SK-N-SH treated with all-trans-retinoic acid at 6 μM for 48 hours (cell line): ENCODE measurements around the gene FGFRL1.

Experiments used
- ATAC-seq: fragments of 200-7000 bp; cut with Tn5 transposase; 3 replicates; pipeline ENCODE4 v1.9.1; 2020; ENCODE audit warnings: mild to moderate bottlenecking, moderate library complexity
- ARNTL ChIP-seq: fragments of 450-650 bp; formaldehyde crosslinking; IDR thresholded peaks from 2 replicates; pipeline ENCODE4 v1.5.0; 2020; ENCODE audit warnings: low read depth, mild to moderate bottlenecking, moderate library complexity, borderline replicate concordance
- BACH2 ChIP-seq: fragments of 250-450 bp; sonication (Bioruptor Pico); IDR thresholded peaks from 2 replicates; pipeline ENCODE4 v1.9.0; 2021; ENCODE audit warnings: mild to moderate bottlenecking, borderline replicate concordance
- CREB5 ChIP-seq: fragments of 250-450 bp; sonication (Bioruptor Pico); IDR thresholded peaks from 2 replicates; pipeline ENCODE4 v1.5.1; 2020; ENCODE audit warnings: low read depth, mild to moderate bottlenecking, moderate library complexity
- CSDC2 ChIP-seq: fragments of 250-450 bp; sonication (Bioruptor Pico); IDR thresholded peaks from 2 replicates; pipeline ENCODE4 v1.5.0; 2020; ENCODE audit warnings: mild to moderate bottlenecking, moderate library complexity
- ESRRG ChIP-seq: fragments of 250-450 bp; sonication (Bioruptor Pico); IDR thresholded peaks from 2 replicates; pipeline ENCODE4 v1.6.1; 2021; ENCODE audit warnings: mild to moderate bottlenecking
- GLIS3 ChIP-seq: fragments of 250-450 bp; sonication (Bioruptor Pico); IDR thresholded peaks from 2 replicates; pipeline ENCODE4 v1.5.0; 2020; ENCODE audit warnings: mild to moderate bottlenecking, moderate library complexity
- ISL1 ChIP-seq: fragments of 250-450 bp; sonication (Bioruptor Pico); IDR thresholded peaks from 2 replicates; pipeline ENCODE4 v2.1.2; 2022; ENCODE audit warnings: mild to moderate bottlenecking, moderate library complexity
- OSR1 ChIP-seq: fragments of 250-450 bp; sonication (Bioruptor Pico); IDR thresholded peaks from 2 replicates; pipeline ENCODE4 v1.8.0; 2022; ENCODE audit warnings: moderate library complexity, mild to moderate bottlenecking, inconsistent platforms
- PATZ1 ChIP-seq: fragments of 250-450 bp; sonication (Bioruptor Pico); IDR thresholded peaks from 2 replicates; pipeline ENCODE4 v1.8.0; 2020; ENCODE audit warnings: mild to moderate bottlenecking, moderate library complexity, borderline replicate concordance
- POU6F1 ChIP-seq: fragments of 250-450 bp; sonication (Bioruptor Pico); IDR thresholded peaks from 2 replicates; pipeline ENCODE4 v1.8.0; 2021; ENCODE audit warnings: low read depth, mild to moderate bottlenecking, moderate library complexity, borderline replicate concordance
- PPARA ChIP-seq: fragments of 250-450 bp; sonication (Bioruptor Pico); IDR thresholded peaks from 2 replicates; pipeline ENCODE4 v1.5.0; 2020; ENCODE audit warnings: mild to moderate bottlenecking, borderline replicate concordance
- RARB ChIP-seq: fragments of 250-450 bp; sonication (Bioruptor Pico); IDR thresholded peaks from 2 replicates; pipeline ENCODE4 v1.8.0; 2021; ENCODE audit warnings: mild to moderate bottlenecking, moderate library complexity
- TCF4 ChIP-seq: fragments of 250-450 bp; sonication (Bioruptor Pico); IDR thresholded peaks from 2 replicates; pipeline ENCODE4 v1.8.0; 2021; ENCODE audit warnings: mild to moderate bottlenecking, moderate library complexity, borderline replicate concordance
- TOX ChIP-seq: fragments of 250-450 bp; sonication (Bioruptor Pico); IDR thresholded peaks from 2 replicates; pipeline ENCODE4 v1.8.0; 2021; ENCODE audit warnings: mild to moderate bottlenecking, moderate library complexity, borderline replicate concordance
- TSHZ2 ChIP-seq: fragments of 250-450 bp; sonication (Bioruptor Pico); IDR thresholded peaks from 2 replicates; pipeline ENCODE4 v1.5.0; 2020; ENCODE audit warnings: mild to moderate bottlenecking, moderate library complexity
- ZC3H10 ChIP-seq: fragments of 250-450 bp; sonication (Bioruptor Pico); IDR thresholded peaks from 2 replicates; pipeline ENCODE4 v1.5.1; 2021; ENCODE audit warnings: mild to moderate bottlenecking, moderate library complexity
- ZFP3 ChIP-seq: fragments of 250-450 bp; sonication (Bioruptor Pico); IDR thresholded peaks from 2 replicates; pipeline ENCODE4 v1.5.0; 2020; ENCODE audit warnings: mild to moderate bottlenecking, moderate library complexity
- ZFP30 ChIP-seq: fragments of 450-650 bp; formaldehyde crosslinking; IDR thresholded peaks from 2 replicates; pipeline ENCODE4 v1.5.0; 2022; ENCODE audit warnings: mild to moderate bottlenecking, moderate library complexity
- ZNF565 ChIP-seq: fragments of 450-650 bp; formaldehyde crosslinking; conservative IDR thresholded peaks from 2 replicates; pipeline ENCODE4 v1.5.0; 2020; ENCODE audit warnings: low read depth, mild to moderate bottlenecking, moderate library complexity
- ZNF70 ChIP-seq: fragments of 450-650 bp; formaldehyde crosslinking; IDR thresholded peaks from 2 replicates; pipeline ENCODE4 v1.5.0; 2020; ENCODE audit warnings: mild to moderate bottlenecking, moderate library complexity

Gene FGFRL1

DNA sequence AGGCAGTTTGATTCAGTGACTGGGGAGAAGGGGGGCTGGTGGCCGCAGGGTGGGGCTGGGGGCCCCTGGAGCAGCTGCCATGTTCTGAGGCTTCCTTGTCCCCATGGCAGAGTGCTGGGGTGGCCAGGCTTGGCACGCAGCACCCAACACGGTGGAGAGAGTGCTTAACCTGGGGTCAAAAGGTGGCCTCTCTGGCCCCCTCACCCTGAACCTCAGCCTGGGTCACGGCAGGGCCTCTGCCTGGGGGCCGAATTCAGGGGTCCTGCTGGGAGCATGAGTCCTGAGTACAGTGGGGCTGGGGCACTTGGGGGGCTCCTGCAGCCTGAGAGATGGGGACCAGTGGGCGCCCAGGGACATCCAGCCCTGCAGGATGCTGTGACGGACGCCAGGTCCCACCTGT lies 19.9 kb downstream of the FGFRL1 start:
- TF ChIP-seq CSDC2, result no peak
- no peak for TF ChIP-seq TSHZ2 (CRISPR knock-in tag)
- no peak for TF ChIP-seq CREB5
- TF ChIP-seq RARB, result no peak
- no peak for TF ChIP-seq ZNF565 (CRISPR knock-in tag)
- no peak for TF ChIP-seq BACH2 (CRISPR knock-in tag)
- no peak for TF ChIP-seq ESRRG (CRISPR knock-in tag)
- TF ChIP-seq PPARA (CRISPR knock-in tag), result no peak
- ATAC-seq, result no peak

GRCh38 chr4:1031956-1032795 lies 20.8 kb downstream of the FGFRL1 start:
- 0 out of 3 replicates have a peak, but pooled peaks have one; percentile 3 for ATAC-seq
- TF ChIP-seq RARB (no peak), TOX (CRISPR knock-in tag) (no peak), BACH2 (CRISPR knock-in tag) (no peak), ZC3H10 (CRISPR knock-in tag) (no peak), GLIS3 (CRISPR knock-in tag) (no peak), PATZ1 (no peak), ARNTL (CRISPR knock-in tag) (no peak), POU6F1 (CRISPR knock-in tag) (no peak), ZNF70 (CRISPR knock-in tag) (no peak), ESRRG (CRISPR knock-in tag) (no peak), ZFP30 (CRISPR knock-in tag) (no peak), ZFP3 (no peak), TSHZ2 (CRISPR knock-in tag) (no peak), TCF4 (CRISPR knock-in tag) (no peak), CSDC2 (no peak), PPARA (CRISPR knock-in tag) (no peak), ISL1 (CRISPR knock-in tag) (no peak)

DNA sequence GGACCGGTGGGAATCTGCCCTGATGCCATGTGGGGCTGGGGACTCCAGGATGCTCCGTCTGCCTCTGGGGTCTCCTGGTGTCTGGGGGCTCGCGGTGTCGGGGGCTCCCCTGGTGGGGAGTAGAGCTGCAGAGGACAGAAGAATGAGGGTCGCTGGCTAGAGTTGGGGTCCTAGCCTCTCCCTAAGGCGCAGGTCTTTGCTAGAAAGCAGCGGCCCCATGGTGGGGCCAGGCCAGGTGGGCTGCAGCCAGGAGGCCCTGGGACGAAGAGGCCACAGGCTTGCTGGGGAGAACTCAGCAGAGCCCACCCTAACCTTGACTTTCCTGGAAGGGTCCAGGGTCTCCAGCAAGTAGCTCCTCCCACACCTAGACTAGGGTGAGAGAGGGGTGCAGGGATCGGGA lies 21.4 kb downstream of the FGFRL1 start:
- ATAC-seq, result no peak
- TF ChIP-seq PATZ1 (no peak), GLIS3 (CRISPR knock-in tag) (no peak), ARNTL (CRISPR knock-in tag) (no peak), ZNF70 (CRISPR knock-in tag) (no peak), ZFP30 (CRISPR knock-in tag) (no peak), ZNF565 (CRISPR knock-in tag) (no peak), OSR1 (CRISPR knock-in tag) (no peak), ZFP3 (no peak), POU6F1 (CRISPR knock-in tag) (no peak), TOX (CRISPR knock-in tag) (no peak), BACH2 (CRISPR knock-in tag) (no peak)
